Neural progenitor cell (in vitro differentiated cells): Measurements from ENCODE around the gene ZNF311. TPM values are rescaled to one million over a fixed set of nuclear protein-coding genes. Genes with fewer than 3 reads are reported as not detected.

ENCODE experiments used
- DNase-seq: peaks from one replicate; pipeline ENCODE4 v3.0.0-alpha.2; 2016; ENCODE audit warnings: low spot score
- H2AFZ ChIP-seq: fragments of 200-600 bp; sonication (generic); replicated peaks from 2 replicates; pipeline ENCODE4 v1.6.1; 2016; ENCODE audit warnings: antibody characterized with exemption
- H3F3A ChIP-seq: fragments of 200-600 bp; sonication (generic); 2 replicates; pipeline ENCODE4 v1.6.1; 2016; ENCODE audit warnings: antibody characterized with exemption, low read depth
- H3K27ac ChIP-seq: fragments of 200-600 bp; sonication (generic); 2 replicates; pipeline ENCODE4 v1.5.1; 2016; ENCODE audit warnings: mild to moderate bottlenecking
- H3K27me3 ChIP-seq: fragments of 200-600 bp; sonication (generic); 2 replicates; pipeline ENCODE4 v1.6.1; 2016; ENCODE audit warnings: mild to moderate bottlenecking, moderate library complexity
- H3K36me3 ChIP-seq: fragments of 200-600 bp; sonication (generic); 2 replicates; pipeline ENCODE4 v1.5.1; 2016
- H3K4me1 ChIP-seq: fragments of 200-600 bp; sonication (generic); 2 replicates; pipeline ENCODE4 v1.6.1; 2016; ENCODE audit warnings: mixed run types
- H3K4me2 ChIP-seq: fragments of 200-600 bp; sonication (generic); 2 replicates; pipeline ENCODE4 v1.6.1; 2016
- H3K4me3 ChIP-seq: fragments of 200-600 bp; sonication (generic); 2 replicates; pipeline ENCODE4 v1.5.1; 2016
- H3K79me2 ChIP-seq: fragments of 200-600 bp; sonication (generic); 2 replicates; pipeline ENCODE4 v1.6.1; 2016; ENCODE audit warnings: low read depth
- H3K9ac ChIP-seq: fragments of 200-600 bp; sonication (generic); 2 replicates; pipeline ENCODE4 v1.6.1; 2016
- H3K9me3 ChIP-seq: fragments of 200-600 bp; sonication (generic); 2 replicates; pipeline ENCODE4 v1.5.1; 2016; ENCODE audit warnings: low read depth
- H4K20me1 ChIP-seq: fragments of 200-600 bp; sonication (generic); 2 replicates; pipeline ENCODE4 v1.6.1; 2016; ENCODE audit warnings: low read depth
- H3K27ac Mint-ChIP-seq: 3 replicates; pipeline ENCODE4 v1.8.0; 2021; ENCODE audit warnings: mixed read lengths
- H3K27me3 Mint-ChIP-seq: 2 replicates; pipeline ENCODE4 v1.8.0; 2022; ENCODE audit warnings: low read depth, mild to moderate bottlenecking, inconsistent platforms, moderate library complexity, mixed read lengths; ENCODE audit not compliant: insufficient read depth
- H3K36me3 Mint-ChIP-seq: 3 replicates; pipeline ENCODE4 v1.8.0; 2021; ENCODE audit warnings: mixed read lengths
- H3K4me1 Mint-ChIP-seq: 3 replicates; pipeline ENCODE4 v1.8.0; 2021; ENCODE audit warnings: mixed read lengths
- H3K4me3 Mint-ChIP-seq: 3 replicates; pipeline ENCODE4 v1.8.0; 2021; ENCODE audit warnings: mild to moderate bottlenecking, moderate library complexity, mixed read lengths
- H3K9me3 Mint-ChIP-seq: 3 replicates; pipeline ENCODE4 v1.8.0; 2020; ENCODE audit warnings: mixed read lengths
- CTCF ChIP-seq: fragments of 200-600 bp; sonication (generic); IDR thresholded peaks from 2 replicates; pipeline ENCODE4 v1.5.1; 2017; ENCODE audit warnings: antibody characterized with exemption, mild to moderate bottlenecking
- EZH2 ChIP-seq: fragments of 200-600 bp; sonication (generic); IDR thresholded peaks from 2 replicates; pipeline ENCODE4 v1.6.1; 2017; ENCODE audit warnings: antibody characterized with exemption, mild to moderate bottlenecking, moderate library complexity
- EZH2phosphoT487 ChIP-seq: fragments of 200-600 bp; sonication (generic); IDR thresholded peaks from 2 replicates; pipeline ENCODE4 v1.6.1; 2017; ENCODE audit warnings: antibody characterized with exemption
- total RNA-seq: library from RNA; depleted of rRNA; stranded (reverse); fragments of >200 nt; gene quantifications from 2 replicates; pipeline ENCODE4 v1.2.3, GENCODE V29; 2015; ENCODE audit warnings: low replicate concordance

The ZNF311 gene
- total RNA-seq, 1 donor from 2014 or later, result 1.9 TPM

GRCh38 chr6:29014729-29015608, 9.9 kb upstream of the ZNF311 start:
- H3K36me3 ChIP-seq, result no peaks in the 10 kb centered on the region
- no peaks in the 10 kb centered on the region for H3K79me2 ChIP-seq
- H2AFZ ChIP-seq, result no peak overlapping the region
- no peak overlapping the region for H3K27ac Mint-ChIP-seq
- no peak overlapping the region for H3K4me3 Mint-ChIP-seq
- H3K4me1 Mint-ChIP-seq, result peaks cover 12% of the 10 kb centered on the region
- TF ChIP-seq EZH2, result no peak
- peak; percentile 5 for TF ChIP-seq CTCF
- H3K9ac ChIP-seq, result no peak overlapping the region
- peaks cover 57% of the 10 kb centered on the region for H3K27me3 ChIP-seq
- no peaks in the 10 kb centered on the region for H3K9me3 Mint-ChIP-seq
- no peak overlapping the region for H3K4me2 ChIP-seq
- H3F3A ChIP-seq, result peaks cover 8% of the 10 kb centered on the region
- no peaks in the 10 kb centered on the region for H3K9me3 ChIP-seq
- H4K20me1 ChIP-seq, result no peaks in the 10 kb centered on the region
- H3K4me1 ChIP-seq, result peaks cover 4% of the 10 kb centered on the region
- no peak overlapping the region for H3K4me3 ChIP-seq
- H3K27ac ChIP-seq, result no peak overlapping the region
- no peak for DNase-seq
- no peaks in the 10 kb centered on the region for H3K36me3 Mint-ChIP-seq
- no peaks in the 10 kb centered on the region for H3K27me3 Mint-ChIP-seq

DNA sequence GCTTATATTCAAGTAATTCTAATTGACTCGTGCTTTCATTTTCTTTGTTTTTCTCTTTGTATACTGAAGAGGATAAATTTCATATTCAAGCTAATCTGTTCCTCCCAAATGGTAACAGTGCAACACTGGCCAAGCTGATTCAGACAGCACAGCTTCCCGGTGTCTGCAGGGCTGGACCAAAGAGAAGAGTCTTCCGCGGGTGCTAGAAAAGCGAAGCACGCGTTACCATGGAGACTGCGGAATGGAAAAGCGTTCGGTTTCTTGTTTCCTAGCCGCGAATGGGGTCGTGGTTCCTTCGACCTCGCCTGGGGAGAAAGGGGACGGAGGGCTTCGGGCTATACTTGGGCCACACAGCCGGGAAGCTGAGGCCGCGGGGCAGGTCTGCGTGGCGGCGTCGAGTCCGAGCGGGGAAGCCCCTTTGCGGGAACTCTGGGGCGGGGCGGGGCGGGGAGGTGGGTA, 6.2 kb upstream of the ZNF311 start:
- H4K20me1 ChIP-seq, result no peaks in the 10 kb centered on the region
- H3K4me3 Mint-ChIP-seq, result peak overlapping the region; percentile 97
- peak overlapping the region; percentile 49 for H3K4me3 ChIP-seq
- no peaks in the 10 kb centered on the region for H3K27me3 Mint-ChIP-seq
- H2AFZ ChIP-seq, result peak overlapping the region; percentile 51
- no peaks in the 10 kb centered on the region for H3K9me3 ChIP-seq
- H3K27ac Mint-ChIP-seq, result peak overlapping the region; percentile 74
- no peaks in the 10 kb centered on the region for H3K36me3 Mint-ChIP-seq
- no peak for TF ChIP-seq EZH2phosphoT487
- TF ChIP-seq CTCF, result no peak
- no peak for TF ChIP-seq EZH2
- H3K79me2 ChIP-seq, result no peaks in the 10 kb centered on the region
- DNase-seq, result peak; percentile 93
- H3K27ac ChIP-seq, result no peak overlapping the region
- H3K4me1 Mint-ChIP-seq, result peaks cover 9% of the 10 kb centered on the region
- H3K36me3 ChIP-seq, result no peaks in the 10 kb centered on the region
- peaks cover 4% of the 10 kb centered on the region for H3K4me1 ChIP-seq
- H3K9ac ChIP-seq, result no peak overlapping the region
- peaks cover 3% of the 10 kb centered on the region for H3F3A ChIP-seq
- peaks cover 92% of the 10 kb centered on the region for H3K27me3 ChIP-seq
- peak overlapping the region; percentile 78 for H3K4me2 ChIP-seq
- H3K9me3 Mint-ChIP-seq, result no peaks in the 10 kb centered on the region

DNA sequence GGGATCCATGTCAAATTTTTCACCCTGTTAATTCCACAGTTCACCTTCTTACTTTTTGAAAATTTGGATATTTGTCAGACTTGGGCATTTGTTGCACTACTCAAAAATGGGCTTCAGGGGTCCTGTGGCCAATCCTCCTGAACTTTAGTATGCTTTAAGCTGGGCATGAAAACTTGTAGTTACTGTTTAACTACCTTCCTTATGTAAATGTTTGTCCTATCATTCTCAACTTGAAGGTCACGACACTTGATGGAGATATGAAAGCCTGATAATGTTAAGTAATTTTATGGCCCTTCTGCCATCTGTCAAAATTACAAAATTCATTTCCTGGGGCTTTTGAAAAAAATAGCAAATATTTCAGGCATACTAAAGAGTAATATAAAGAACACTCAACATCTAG, 4.2 kb upstream of the ZNF311 start:
- no peak overlapping the region for H3K4me3 ChIP-seq
- H3K4me2 ChIP-seq, result no peak overlapping the region
- H3K4me1 ChIP-seq, result peaks cover 4% of the 10 kb centered on the region
- H3K79me2 ChIP-seq, result no peaks in the 10 kb centered on the region
- H3K9me3 ChIP-seq, result no peaks in the 10 kb centered on the region
- H3F3A ChIP-seq, result no peaks in the 10 kb centered on the region
- H2AFZ ChIP-seq, result no peak overlapping the region
- H3K36me3 ChIP-seq, result no peaks in the 10 kb centered on the region
- H3K27me3 ChIP-seq, result peaks cover 99% of the 10 kb centered on the region
- TF ChIP-seq CTCF (no peak), EZH2phosphoT487 (no peak), EZH2 (no peak)
- no peaks in the 10 kb centered on the region for H3K36me3 Mint-ChIP-seq
- no peak for DNase-seq
- peaks cover 9% of the 10 kb centered on the region for H3K4me1 Mint-ChIP-seq
- H3K9ac ChIP-seq, result no peak overlapping the region
- H3K4me3 Mint-ChIP-seq, result no peak overlapping the region
- no peaks in the 10 kb centered on the region for H4K20me1 ChIP-seq
- H3K27ac Mint-ChIP-seq, result no peak overlapping the region
- no peaks in the 10 kb centered on the region for H3K27me3 Mint-ChIP-seq
- H3K9me3 Mint-ChIP-seq, result no peaks in the 10 kb centered on the region
- no peak overlapping the region for H3K27ac ChIP-seq
